OCI-LY7 (cell line): Measurements from ENCODE around the gene PODXL. TPM values are rescaled to one million over a fixed set of nuclear protein-coding genes. Genes with fewer than 3 reads are reported as not detected.

Experiments used
- BruUV-seq: library from RNA; stranded (reverse); fragments of 400-500 nt; replicated peaks from 2 replicates; lab custom pipeline; 2021; lab: Mats Ljungman, UMichigan
- CTCF ChIA-PET: fragments of 300-600 bp; sonication (Branson Sonifier 250); formaldehyde crosslinking; loops from one replicate; lab custom pipeline; 2022; ENCODE audit warnings: antibody characterized with exemption; ENCODE audit not compliant: unreplicated experiment; lab: Charles Lee
- POLR2A ChIA-PET: fragments of 300-600 bp; sonication (Branson Sonifier 250); formaldehyde crosslinking; loops from one replicate; lab custom pipeline; 2022; ENCODE audit warnings: antibody characterized with exemption; lab: Charles Lee
- DNase-seq: peaks from one replicate; pipeline ENCODE4 v3.0.0-alpha.2; 2015; ENCODE audit warnings: low spot score
- H2AFZ ChIP-seq: fragments of 200-600 bp; sonication (generic), shearing (Covaris generic); 2 replicates; pipeline ENCODE4 v1.6.1; 2014; ENCODE audit warnings: mild to moderate bottlenecking, antibody characterized with exemption, low read length, moderate library complexity
- H3K27ac ChIP-seq: fragments of 200-600 bp; sonication (generic); 2 replicates; pipeline ENCODE4 v1.5.1; 2014; ENCODE audit warnings: mixed run types, low read depth, mild to moderate bottlenecking, moderate library complexity, low read length, inconsistent platforms; ENCODE audit not compliant: poor library complexity, severe bottlenecking
- H3K36me3 ChIP-seq: fragments of 200-600 bp; sonication (generic); 2 replicates; pipeline ENCODE4 v1.6.1; 2014; ENCODE audit warnings: mild to moderate bottlenecking, antibody characterized with exemption, low read length, moderate library complexity, mixed read lengths; ENCODE audit not compliant: insufficient read depth
- H3K4me1 ChIP-seq: fragments of 200-600 bp; sonication (generic); 2 replicates; pipeline ENCODE4 v1.5.1; 2014; ENCODE audit warnings: mild to moderate bottlenecking, low read length; ENCODE audit not compliant: insufficient read depth, poor library complexity, severe bottlenecking
- H3K4me2 ChIP-seq: fragments of 200-600 bp; sonication (generic); 2 replicates; pipeline ENCODE4 v1.6.1; 2014; ENCODE audit warnings: mild to moderate bottlenecking, low read length
- H3K4me3 ChIP-seq: fragments of 200-600 bp; sonication (generic); 2 replicates; pipeline ENCODE4 v1.5.1; 2014; ENCODE audit warnings: mild to moderate bottlenecking, low read depth, low read length; ENCODE audit not compliant: poor library complexity, severe bottlenecking
- H3K79me2 ChIP-seq: fragments of 200-600 bp; sonication (generic); 2 replicates; pipeline ENCODE4 v1.6.1; 2016; ENCODE audit warnings: low read depth, mild to moderate bottlenecking, low read length, moderate library complexity, mixed read lengths; ENCODE audit not compliant: insufficient read depth
- H3K9me2 ChIP-seq: fragments of 200-600 bp; sonication (generic); 2 replicates; pipeline ENCODE4 v1.6.1; 2016; ENCODE audit warnings: mild to moderate bottlenecking, low read length, mixed read lengths; ENCODE audit not compliant: insufficient read depth
- H3K9me3 ChIP-seq: fragments of 200-600 bp; sonication (generic); 2 replicates; pipeline ENCODE4 v1.6.1; 2014; ENCODE audit warnings: mild to moderate bottlenecking, mixed run types, low read length, mixed read lengths
- H4K20me1 ChIP-seq: fragments of 200-600 bp; sonication (generic); 2 replicates; pipeline ENCODE4 v1.6.1; 2014; ENCODE audit warnings: mild to moderate bottlenecking, antibody characterized with exemption, low read length, moderate library complexity, mixed read lengths; ENCODE audit not compliant: insufficient read depth
- CTCF ChIP-seq: fragments of 200-600 bp; sonication (generic); conservative IDR thresholded peaks from 2 replicates; pipeline ENCODE4 v1.5.1; 2014; ENCODE audit warnings: mild to moderate bottlenecking, antibody characterized with exemption, low read length, moderate library complexity, mixed read lengths
- EZH2phosphoT487 ChIP-seq: fragments of 200-600 bp; sonication (generic); IDR thresholded peaks from 2 replicates; pipeline ENCODE4 v1.6.1; 2018; ENCODE audit warnings: low read depth, borderline replicate concordance, mild to moderate bottlenecking, mixed run types, antibody characterized with exemption, low read length, moderate library complexity, mixed read lengths
- intact Hi-C: fragments of 100-400 bp; cut with micrococcal nuclease; formaldehyde crosslinking; loops from one replicate; pipeline ENCODE4 v1.10.0; 2022; ENCODE audit not compliant: unreplicated experiment
- total RNA-seq, 2 experiments: library from RNA; depleted of rRNA in 1 of 2; stranded (reverse); fragments of >200 nt in 1 of 2; shearing (Covaris generic) in 1 of 2; gene quantifications; 2 replicates each; pipeline ENCODE4 v1.2.3, GENCODE V29; 2014 to 2022

The PODXL gene
- total RNA-seq, 2 experiments from 2014 or later, result 0.32 to 2.1 TPM

GRCh38 chr7:131544021-131544420, 12.4 kb downstream of the PODXL start:
- H3K36me3 ChIP-seq, result no peaks in the 10 kb centered on the region; the same call in 1 of the 2 replicates
- ChIA-PET POLR2A (no interaction called here), CTCF (interaction anchor here (0.6 kb wide), 1 partner anchor 36 kb away, joined by 3 read pairs; no protein-coding TSS in a partner anchor)
- H4K20me1 ChIP-seq, result no peaks in the 10 kb centered on the region
- H3K4me2 ChIP-seq, result no peak overlapping the region
- H3K4me3 ChIP-seq, result no peak overlapping the region
- no peaks in the 10 kb centered on the region for H3K9me2 ChIP-seq
- H2AFZ ChIP-seq, result no peak overlapping the region
- intact Hi-C loops, result loop anchor here (2.0 kb wide), 1 partner anchor 111 kb away; no protein-coding TSS in a partner anchor
- H3K4me1 ChIP-seq, result no peaks in the 10 kb centered on the region
- no peaks in the 10 kb centered on the region for H3K79me2 ChIP-seq
- TF ChIP-seq CTCF (no peak), EZH2phosphoT487 (no peak)
- DNase-seq, result no peak
- no peaks in the 10 kb centered on the region for H3K9me3 ChIP-seq
- BruUV-seq, result no TSS peak
- H3K27ac ChIP-seq, result no peak overlapping the region

GRCh38 chr7:131543298-131543697, 13.1 kb downstream of the PODXL start:
- Histone ChIP-seq H3K4me3 (no peak overlapping the region), H3K9me3 (no peaks in the 10 kb centered on the region), H3K27ac (no peak overlapping the region), H2AFZ (no peak overlapping the region), H3K4me1 (no peaks in the 10 kb centered on the region), H3K4me2 (no peak overlapping the region), H3K9me2 (no peaks in the 10 kb centered on the region), H4K20me1 (no peaks in the 10 kb centered on the region), H3K36me3 (no peaks in the 10 kb centered on the region; the same call in 1 of the 2 replicates), H3K79me2 (no peaks in the 10 kb centered on the region)
- POLR2A ChIA-PET, result interaction anchor here (0.6 kb wide), 1 partner anchor 157 kb away, joined by 3 read pairs; no protein-coding TSS in a partner anchor
- BruUV-seq, result no TSS peak
- CTCF ChIA-PET, result no interaction called here
- DNase-seq, result no peak
- no peak for TF ChIP-seq CTCF
- TF ChIP-seq EZH2phosphoT487, result no peak
- intact Hi-C loops, result no loop called here

- BruUV-seq, result no TSS peak
- TF ChIP-seq CTCF (no peak), EZH2phosphoT487 (no peak)
- H3K79me2 ChIP-seq, result no peaks in the 10 kb centered on the region
- no peak overlapping the region for H2AFZ ChIP-seq
- H3K4me1 ChIP-seq, result no peaks in the 10 kb centered on the region
- CTCF ChIA-PET, result no interaction called here
- H3K9me2 ChIP-seq, result no peaks in the 10 kb centered on the region
- no peak overlapping the region for H3K27ac ChIP-seq
- no peaks in the 10 kb centered on the region for H3K9me3 ChIP-seq
- H3K4me3 ChIP-seq, result no peak overlapping the region
- no peak overlapping the region for H3K4me2 ChIP-seq
- POLR2A ChIA-PET, result interaction anchor here (0.6 kb wide), 2 partner anchors 899 to 1377 kb away, joined by 4 read pairs; no protein-coding TSS in a partner anchor
- DNase-seq, result no peak
- H4K20me1 ChIP-seq, result no peaks in the 10 kb centered on the region
- intact Hi-C loops, result no loop called here
- H3K36me3 ChIP-seq, result no peaks in the 10 kb centered on the region
These were observed 15.8 kb downstream of the PODXL start for GRCh38 chr7:131540491-131541162.
